ENCODE data around the gene CSNK1G2. TPM values are rescaled to one million over a fixed set of nuclear protein-coding genes. Genes with fewer than 3 reads are reported as not detected.
A peak's percentile ranks its signal among the peaks of the same experiment; 100 is the strongest.

The CSNK1G2 gene
- total and polyA plus RNA-seq, 2 of the 13 experiments (the other 11 are each of a cell fraction or from before 2014, with no cell fraction given), result 53.8 to 72.5 TPM

DNA sequence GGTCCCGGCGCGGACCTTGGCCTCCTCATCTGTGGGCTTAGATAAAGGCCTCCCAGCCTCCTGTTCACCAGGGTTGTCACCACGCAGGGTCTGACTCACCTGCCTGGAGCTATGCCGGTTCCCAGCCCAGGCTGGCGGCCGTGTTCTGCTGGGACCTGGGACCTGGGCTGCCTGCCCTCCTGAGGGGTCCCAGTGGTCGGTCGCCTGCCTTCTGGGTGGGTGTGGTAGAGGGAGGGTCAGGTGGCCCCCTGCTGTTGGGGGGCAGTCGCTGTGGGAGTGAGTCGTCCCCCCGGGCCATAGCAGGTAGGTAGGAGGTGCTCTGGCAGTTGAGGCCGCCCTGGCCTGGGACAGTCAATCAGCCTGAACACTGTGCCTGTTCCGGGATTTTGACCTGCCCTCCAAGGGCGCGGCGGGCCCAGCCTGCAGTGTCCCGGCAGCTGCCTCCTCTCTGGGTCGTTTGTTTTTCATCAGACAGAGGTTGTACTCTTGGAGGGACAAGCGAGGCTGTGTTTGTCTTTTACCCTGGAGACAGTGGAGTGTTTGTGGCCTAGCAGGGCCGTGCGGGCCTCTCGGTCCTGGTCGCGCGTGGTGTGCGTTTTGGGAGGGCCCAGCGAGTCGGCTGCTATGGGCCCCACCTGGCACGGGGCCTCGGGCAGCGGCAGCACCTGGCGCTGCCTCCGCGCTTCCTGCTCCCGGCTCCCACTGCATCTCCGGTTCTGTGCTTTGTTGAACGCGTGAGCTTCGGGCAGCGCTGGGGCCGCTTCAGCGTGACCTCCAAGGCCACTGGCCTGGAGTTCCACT lies 33.2 kb upstream of the CSNK1G2 start (continued):
- TF ChIP-seq SAFB2 (CRISPR knock-in tag; IDR thresholded peaks at IDR 0.05; ENCODE audit: borderline replicate concordance, low read depth) (no peak), MXD3 (CRISPR knock-in tag; IDR thresholded peaks at IDR 0.05) (peak; percentile 68; the same call in 1 of the 2 replicates), NAIF1 (CRISPR knock-in tag; IDR thresholded peaks at IDR 0.05; ENCODE audit: borderline replicate concordance) (no peak), ZBTB4 (CRISPR knock-in tag; IDR thresholded peaks at IDR 0.05; ENCODE audit: borderline replicate concordance) (peak; percentile 79; the same call in 1 of the 2 replicates), ZNF749 (CRISPR knock-in tag; IDR thresholded peaks at IDR 0.05; ENCODE audit: borderline replicate concordance) (no peak), PHF20 (CRISPR knock-in tag; IDR thresholded peaks at IDR 0.05) (no peak), SRSF1 (optimal IDR thresholded peaks at IDR 0.05; ENCODE audit: low read depth, low read length) (peak; percentile 47), NCOR1 (IDR thresholded peaks at IDR 0.05; ENCODE audit: borderline replicate concordance, low read length) (no peak), IRF9 (CRISPR knock-in tag; IDR thresholded peaks at IDR 0.05; ENCODE audit: borderline replicate concordance) (no peak), WIZ (CRISPR knock-in tag; IDR thresholded peaks at IDR 0.05) (no peak), ZNF678 (CRISPR knock-in tag; IDR thresholded peaks at IDR 0.05) (0 out of 2 replicates have a peak, but pooled peaks have one; percentile 50), PLRG1 (conservative IDR thresholded peaks at IDR 0.05) (no peak), RBM22 (optimal IDR thresholded peaks at IDR 0.05; ENCODE audit: low read length) (no peak), ZNF572 (CRISPR knock-in tag; IDR thresholded peaks at IDR 0.05) (no peak), ZNF652 (CRISPR knock-in tag; IDR thresholded peaks at IDR 0.05; ENCODE audit: borderline replicate concordance, low read depth) (no peak), ZNF225 (CRISPR knock-in tag; IDR thresholded peaks at IDR 0.05) (0 out of 2 replicates have a peak, but pooled peaks have one; percentile 15), GFI1 (CRISPR knock-in tag; IDR thresholded peaks at IDR 0.05; ENCODE audit: borderline replicate concordance) (no peak), NFYC (CRISPR knock-in tag; IDR thresholded peaks at IDR 0.05) (no peak), RBM39 (IDR thresholded peaks at IDR 0.05; ENCODE audit: low read depth, low read length, poor library complexity, severe bottlenecking) (no peak), ZNF547 (CRISPR knock-in tag; IDR thresholded peaks at IDR 0.05) (0 out of 2 replicates have a peak, but pooled peaks have one; percentile 19), TRIM24 (CRISPR knock-in tag; IDR thresholded peaks at IDR 0.05) (no peak)
- TF ChIP-seq, protein P1, sequence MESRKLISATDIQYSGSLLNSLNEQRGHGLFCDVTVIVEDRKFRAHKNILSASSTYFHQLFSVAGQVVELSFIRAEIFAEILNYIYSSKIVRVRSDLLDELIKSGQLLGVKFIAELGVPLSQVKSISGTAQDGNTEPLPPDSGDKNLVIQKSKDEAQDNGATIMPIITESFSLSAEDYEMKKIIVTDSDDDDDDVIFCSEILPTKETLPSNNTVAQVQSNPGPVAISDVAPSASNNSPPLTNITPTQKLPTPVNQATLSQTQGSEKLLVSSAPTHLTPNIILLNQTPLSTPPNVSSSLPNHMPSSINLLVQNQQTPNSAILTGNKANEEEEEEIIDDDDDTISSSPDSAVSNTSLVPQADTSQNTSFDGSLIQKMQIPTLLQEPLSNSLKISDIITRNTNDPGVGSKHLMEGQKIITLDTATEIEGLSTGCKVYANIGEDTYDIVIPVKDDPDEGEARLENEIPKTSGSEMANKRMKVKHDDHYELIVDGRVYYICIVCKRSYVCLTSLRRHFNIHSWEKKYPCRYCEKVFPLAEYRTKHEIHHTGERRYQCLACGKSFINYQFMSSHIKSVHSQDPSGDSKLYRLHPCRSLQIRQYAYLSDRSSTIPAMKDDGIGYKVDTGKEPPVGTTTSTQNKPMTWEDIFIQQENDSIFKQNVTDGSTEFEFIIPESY (CRISPR knock-in tag; IDR thresholded peaks at IDR 0.05), result peak; percentile 57
